Ramos (cell line): ENCODE data around the gene CENPK.

Experiments used
- in situ Hi-C: fragments of 300-500 bp; cut with MboI; formaldehyde crosslinking; loops from one replicate; pipeline ENCODE4 v1.14.3; 2022; ENCODE audit warnings: low sequenced_read_pairs; ENCODE audit not compliant: unreplicated experiment

CENPK gene

GRCh38 chr5:65468633-65469032 lies 94.3 kb downstream of the CENPK start:
- in situ Hi-C loops: no loop called here
